K562 (cell line): ENCODE results near the gene ZNF529. TPM values are rescaled to one million over a fixed set of nuclear protein-coding genes. Genes with fewer than 3 reads are reported as not detected.
A peak's percentile ranks its signal among the peaks of the same experiment; 100 is the strongest.

Source experiments
- CREB3 ChIP-seq: fragments of 450-650 bp; conservative IDR thresholded peaks from 2 replicates; pipeline ENCODE4 v1.6.1; 2016; ENCODE audit warnings: missing genetic modification characterization, low read depth, mild to moderate bottlenecking, missing compliant biosample characterization, moderate library complexity
- CTBP1 ChIP-seq: fragments of 450-650 bp; IDR thresholded peaks from 2 replicates; pipeline ENCODE4 v1.6.1; 2016; ENCODE audit warnings: borderline replicate concordance
- LARP7 ChIP-seq: fragments of 450-650 bp; IDR thresholded peaks from 2 replicates; pipeline ENCODE4 v1.6.1; 2016
- POLR3G ChIP-seq: IDR thresholded peaks from 2 replicates; pipeline ENCODE4 v1.6.1; 2011; ENCODE audit not compliant: insufficient read length, insufficient replicate concordance; ENCODE audit errors: extremely low read depth
- RFX7 ChIP-seq: fragments of 250-450 bp; sonication (Bioruptor Pico); IDR thresholded peaks from 2 replicates; pipeline ENCODE4 v1.5.1; 2021; ENCODE audit warnings: mild to moderate bottlenecking
- ZNF232 ChIP-seq: sonication (generic); formaldehyde crosslinking; IDR thresholded peaks from 2 replicates; pipeline ENCODE4 v1.8.0; 2022; ENCODE audit warnings: mild to moderate bottlenecking, missing genetic modification reagents
- ZNF584 ChIP-seq: fragments of 200-800 bp; sonication (Bioruptor generic); IDR thresholded peaks from 2 replicates; pipeline ENCODE4 v1.6.1; 2016; ENCODE audit warnings: low read depth, mild to moderate bottlenecking, missing genetic modification characterization, missing compliant biosample characterization
- polyA plus RNA-seq, 8 experiments: library from polyadenylated mRNA; depleted of rRNA in 4 of 8; stranded (reverse) in 5 of 8; unstranded in 3 of 8; fragments of >200 nt; fragmentation: Nextera tagmentation in 2 of 8; fragmentation: Illumina TruSeq in 1 of 8; extraction: Ambion mirVana in 2 of 8; extraction: Trizol in 1 of 8; gene quantifications; 2 replicates each; pipeline versions ENCODE4 v1.2.1 to v1.2.3, GENCODE V29; 2011 to 2014; ENCODE audit warnings: inconsistent platforms in 1 of 8, missing spikeins in 1 of 8
- total RNA-seq, 7 experiments: library from RNA; depleted of rRNA in 6 of 7; stranded (reverse); fragments of >200 nt in 6 of 7; fragmentation: Illumina TruSeq in 2 of 7; extraction: Trizol in 2 of 7; gene quantifications; 2 replicates each; pipeline versions ENCODE4 v1.2.1 to v1.2.3, GENCODE V29; 2011 to 2021; ENCODE audit warnings: low replicate concordance in 1 of 7
- TF ChIP-seq, protein P1 (sequence below): fragments of 150-350 bp; conservative IDR thresholded peaks from 2 replicates; pipeline ENCODE4 v1.6.1; 2014; ENCODE audit warnings: low read length
- TF ChIP-seq, protein P2 (sequence below): sonication (generic); formaldehyde crosslinking; IDR thresholded peaks from 2 replicates; pipeline ENCODE4 v1.4.0; 2020; ENCODE audit warnings: mild to moderate bottlenecking, missing genetic modification reagents
- TF ChIP-seq, protein P3 (sequence below), 2 experiments: IDR thresholded peaks; 2 replicates each; pipeline ENCODE4 v1.6.1; 2011; ENCODE audit warnings: borderline replicate concordance in 1 of 2, control low read depth in 1 of 2, low read depth in 1 of 2, low read length in 1 of 2, mild to moderate bottlenecking in 1 of 2, mixed read lengths in 1 of 2, moderate library complexity in 1 of 2; ENCODE audit not compliant: insufficient read depth in 1 of 2, insufficient read length in 1 of 2, poor library complexity in 1 of 2, severe bottlenecking in 1 of 2; ENCODE audit errors: extremely low read depth in 1 of 2
- TF ChIP-seq, protein P4 (sequence below): sonication (generic); formaldehyde crosslinking; IDR thresholded peaks from 2 replicates; pipeline ENCODE4 v1.8.1; 2023; ENCODE audit warnings: mild to moderate bottlenecking, missing genetic modification reagents

Gene ZNF529
- total and polyA plus RNA-seq, 9 of the 15 experiments (the other 6 are each of a cell fraction or from before 2014, with no cell fraction given), result 2.4 to 12.6 (median 6.3) TPM

- TF ChIP-seq, protein P1, sequence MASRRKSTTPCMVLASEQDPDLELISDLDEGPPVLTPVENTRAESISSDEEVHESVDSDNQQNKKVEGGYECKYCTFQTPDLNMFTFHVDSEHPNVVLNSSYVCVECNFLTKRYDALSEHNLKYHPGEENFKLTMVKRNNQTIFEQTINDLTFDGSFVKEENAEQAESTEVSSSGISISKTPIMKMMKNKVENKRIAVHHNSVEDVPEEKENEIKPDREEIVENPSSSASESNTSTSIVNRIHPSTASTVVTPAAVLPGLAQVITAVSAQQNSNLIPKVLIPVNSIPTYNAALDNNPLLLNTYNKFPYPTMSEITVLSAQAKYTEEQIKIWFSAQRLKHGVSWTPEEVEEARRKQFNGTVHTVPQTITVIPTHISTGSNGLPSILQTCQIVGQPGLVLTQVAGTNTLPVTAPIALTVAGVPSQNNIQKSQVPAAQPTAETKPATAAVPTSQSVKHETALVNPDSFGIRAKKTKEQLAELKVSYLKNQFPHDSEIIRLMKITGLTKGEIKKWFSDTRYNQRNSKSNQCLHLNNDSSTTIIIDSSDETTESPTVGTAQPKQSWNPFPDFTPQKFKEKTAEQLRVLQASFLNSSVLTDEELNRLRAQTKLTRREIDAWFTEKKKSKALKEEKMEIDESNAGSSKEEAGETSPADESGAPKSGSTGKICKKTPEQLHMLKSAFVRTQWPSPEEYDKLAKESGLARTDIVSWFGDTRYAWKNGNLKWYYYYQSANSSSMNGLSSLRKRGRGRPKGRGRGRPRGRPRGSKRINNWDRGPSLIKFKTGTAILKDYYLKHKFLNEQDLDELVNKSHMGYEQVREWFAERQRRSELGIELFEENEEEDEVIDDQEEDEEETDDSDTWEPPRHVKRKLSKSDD, result no peak
- no peak for TF ChIP-seq POLR3G
- TF ChIP-seq, protein P2, sequence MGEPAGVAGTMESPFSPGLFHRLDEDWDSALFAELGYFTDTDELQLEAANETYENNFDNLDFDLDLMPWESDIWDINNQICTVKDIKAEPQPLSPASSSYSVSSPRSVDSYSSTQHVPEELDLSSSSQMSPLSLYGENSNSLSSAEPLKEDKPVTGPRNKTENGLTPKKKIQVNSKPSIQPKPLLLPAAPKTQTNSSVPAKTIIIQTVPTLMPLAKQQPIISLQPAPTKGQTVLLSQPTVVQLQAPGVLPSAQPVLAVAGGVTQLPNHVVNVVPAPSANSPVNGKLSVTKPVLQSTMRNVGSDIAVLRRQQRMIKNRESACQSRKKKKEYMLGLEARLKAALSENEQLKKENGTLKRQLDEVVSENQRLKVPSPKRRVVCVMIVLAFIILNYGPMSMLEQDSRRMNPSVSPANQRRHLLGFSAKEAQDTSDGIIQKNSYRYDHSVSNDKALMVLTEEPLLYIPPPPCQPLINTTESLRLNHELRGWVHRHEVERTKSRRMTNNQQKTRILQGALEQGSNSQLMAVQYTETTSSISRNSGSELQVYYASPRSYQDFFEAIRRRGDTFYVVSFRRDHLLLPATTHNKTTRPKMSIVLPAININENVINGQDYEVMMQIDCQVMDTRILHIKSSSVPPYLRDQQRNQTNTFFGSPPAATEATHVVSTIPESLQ (CRISPR knock-in tag), result no peak
- TF ChIP-seq, protein P3, sequence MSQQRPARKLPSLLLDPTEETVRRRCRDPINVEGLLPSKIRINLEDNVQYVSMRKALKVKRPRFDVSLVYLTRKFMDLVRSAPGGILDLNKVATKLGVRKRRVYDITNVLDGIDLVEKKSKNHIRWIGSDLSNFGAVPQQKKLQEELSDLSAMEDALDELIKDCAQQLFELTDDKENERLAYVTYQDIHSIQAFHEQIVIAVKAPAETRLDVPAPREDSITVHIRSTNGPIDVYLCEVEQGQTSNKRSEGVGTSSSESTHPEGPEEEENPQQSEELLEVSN (IDR thresholded peaks at IDR 0.05; ENCODE audit: borderline replicate concordance in 1 of 2, extremely low read depth in 1 of 2, insufficient read depth in 1 of 2, insufficient read length in 1 of 2, low read depth in 1 of 2, low read length in 1 of 2, poor library complexity in 1 of 2, severe bottlenecking in 1 of 2), result peak; percentile 93 to 97
- 0 out of 2 replicates have a peak, but pooled peaks have one; percentile 50 for TF ChIP-seq ZNF584 (CRISPR knock-in tag)
- 0 out of 2 replicates have a peak, but pooled peaks have one; percentile 59 for TF ChIP-seq CREB3 (tag)
- 0 out of 2 replicates have a peak, but pooled peaks have one; percentile 48 for TF ChIP-seq LARP7
- 0 out of 2 replicates have a peak, but pooled peaks have one; percentile 60 for TF ChIP-seq ZNF232 (CRISPR knock-in tag)
- TF ChIP-seq RFX7 (CRISPR knock-in tag), result no peak
- TF ChIP-seq, protein P4, sequence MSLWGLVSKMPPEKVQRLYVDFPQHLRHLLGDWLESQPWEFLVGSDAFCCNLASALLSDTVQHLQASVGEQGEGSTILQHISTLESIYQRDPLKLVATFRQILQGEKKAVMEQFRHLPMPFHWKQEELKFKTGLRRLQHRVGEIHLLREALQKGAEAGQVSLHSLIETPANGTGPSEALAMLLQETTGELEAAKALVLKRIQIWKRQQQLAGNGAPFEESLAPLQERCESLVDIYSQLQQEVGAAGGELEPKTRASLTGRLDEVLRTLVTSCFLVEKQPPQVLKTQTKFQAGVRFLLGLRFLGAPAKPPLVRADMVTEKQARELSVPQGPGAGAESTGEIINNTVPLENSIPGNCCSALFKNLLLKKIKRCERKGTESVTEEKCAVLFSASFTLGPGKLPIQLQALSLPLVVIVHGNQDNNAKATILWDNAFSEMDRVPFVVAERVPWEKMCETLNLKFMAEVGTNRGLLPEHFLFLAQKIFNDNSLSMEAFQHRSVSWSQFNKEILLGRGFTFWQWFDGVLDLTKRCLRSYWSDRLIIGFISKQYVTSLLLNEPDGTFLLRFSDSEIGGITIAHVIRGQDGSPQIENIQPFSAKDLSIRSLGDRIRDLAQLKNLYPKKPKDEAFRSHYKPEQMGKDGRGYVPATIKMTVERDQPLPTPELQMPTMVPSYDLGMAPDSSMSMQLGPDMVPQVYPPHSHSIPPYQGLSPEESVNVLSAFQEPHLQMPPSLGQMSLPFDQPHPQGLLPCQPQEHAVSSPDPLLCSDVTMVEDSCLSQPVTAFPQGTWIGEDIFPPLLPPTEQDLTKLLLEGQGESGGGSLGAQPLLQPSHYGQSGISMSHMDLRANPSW (CRISPR knock-in tag), result no peak
- peak; percentile 37; the same call in 1 of the 2 replicates for TF ChIP-seq CTBP1
Observed at GRCh38 chr19:36573020-36573894, at the start of gene ZNF529 (continued).
